GM19240 (cell line): ENCODE results near the gene KIF5C.

Experiments
- DNase-seq: peaks from one replicate; pipeline ENCODE4 v3.0.0; 2011; ENCODE audit warnings: low spot score; ENCODE audit not compliant: insufficient read length

The KIF5C gene

GRCh38 chr2:149039213-149039724 lies 164.2 kb downstream of the KIF5C start:
- no peak for DNase-seq

DNA sequence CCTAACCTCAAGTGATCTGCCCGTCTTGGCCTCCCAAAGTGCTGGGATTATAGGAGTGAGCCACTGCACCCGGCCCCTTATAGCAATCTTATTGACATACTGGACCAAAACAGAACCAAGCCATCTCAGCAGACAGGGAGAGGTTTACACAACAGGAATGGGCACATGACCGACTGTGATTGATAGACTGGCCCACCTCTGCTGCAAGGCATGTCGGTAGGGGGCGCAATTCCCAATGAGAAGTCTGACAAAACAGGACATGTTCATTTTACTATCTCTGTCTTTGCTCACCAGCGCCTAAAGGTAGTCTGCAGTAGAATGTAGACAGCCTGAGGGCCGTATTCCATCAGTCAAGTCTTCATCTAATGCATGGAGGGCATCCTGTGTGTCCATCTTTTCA lies 165.4 kb downstream of the KIF5C start:
- DNase-seq = peak; percentile 44

DNA sequence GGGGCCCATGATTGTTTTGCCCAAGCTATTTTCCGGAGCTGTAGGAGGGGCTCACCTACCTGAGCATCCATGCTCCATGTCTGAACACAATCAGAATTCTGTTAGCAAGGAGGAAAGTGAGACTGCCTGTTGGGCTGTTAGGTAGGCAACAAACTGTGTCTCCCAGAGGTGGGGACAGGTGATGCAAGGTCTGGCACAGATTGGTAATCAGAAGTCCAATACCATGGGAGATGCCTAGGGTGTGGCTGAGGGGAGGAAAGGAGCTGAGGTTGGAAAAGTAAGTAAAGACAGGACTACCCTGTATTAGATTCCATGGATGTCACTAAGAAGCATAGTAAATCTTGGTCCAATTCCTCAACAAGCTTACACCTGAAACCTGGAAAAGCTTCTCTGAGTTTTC lies 166.5 kb downstream of the KIF5C start:
- no peak for DNase-seq

DNA sequence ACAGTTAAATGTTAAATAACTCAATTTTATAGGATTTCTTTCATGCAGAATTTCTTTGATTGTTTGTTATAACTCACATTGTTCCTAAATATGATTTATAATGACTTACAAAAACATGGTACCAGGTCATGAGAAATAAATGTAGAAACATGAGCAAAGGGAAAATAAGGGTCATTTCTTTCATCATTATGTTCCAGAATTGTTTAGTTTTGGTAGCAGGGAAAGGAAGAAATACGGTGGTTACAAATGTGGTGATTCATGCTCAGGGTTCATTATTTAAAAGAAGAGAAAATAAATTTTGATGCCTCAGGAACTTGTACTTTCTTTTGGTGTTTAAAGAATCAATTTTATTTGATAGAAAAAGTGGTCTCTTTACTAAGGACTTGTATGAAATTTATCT lies 167.9 kb downstream of the KIF5C start:
- no peak for DNase-seq

DNA sequence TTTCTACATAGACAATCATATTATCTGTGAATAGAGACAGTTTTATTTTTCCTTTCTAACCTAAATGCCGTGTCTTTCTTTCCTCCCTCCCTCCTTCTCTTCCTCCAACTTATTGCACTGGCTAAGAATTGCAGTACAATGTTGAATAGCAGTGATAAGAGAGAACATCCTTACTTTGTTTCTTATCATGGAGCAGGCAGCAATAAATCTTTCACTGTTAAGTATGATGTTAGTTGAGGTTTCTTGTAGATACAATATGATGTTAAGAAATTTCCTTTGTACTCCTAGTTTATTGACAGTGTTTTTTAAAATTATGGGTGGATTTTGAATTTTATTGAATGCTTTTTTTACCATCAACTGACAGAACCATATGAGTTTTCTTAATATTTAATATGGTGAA lies 169.5 kb downstream of the KIF5C start:
- no peak for DNase-seq

DNA sequence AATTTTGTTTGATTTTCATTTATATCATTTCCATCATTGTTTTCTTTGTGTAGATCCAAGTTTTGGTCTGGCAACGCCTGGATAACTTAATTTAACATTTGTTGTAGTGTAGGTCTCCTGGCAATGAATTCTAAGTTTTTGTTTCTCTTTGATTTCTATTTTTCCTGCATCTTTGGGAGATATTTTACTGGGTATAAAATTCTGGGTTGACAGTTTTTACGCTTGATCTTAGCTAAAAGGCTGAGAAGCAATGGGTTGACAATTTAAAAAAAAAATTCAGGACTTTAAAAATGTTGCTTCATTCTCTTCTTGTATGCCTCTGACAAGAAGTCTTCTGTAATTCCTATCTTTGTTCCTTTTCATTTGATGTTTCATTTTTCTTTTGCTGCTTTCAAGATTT lies 172.1 kb downstream of the KIF5C start:
- DNase-seq = no peak

DNA sequence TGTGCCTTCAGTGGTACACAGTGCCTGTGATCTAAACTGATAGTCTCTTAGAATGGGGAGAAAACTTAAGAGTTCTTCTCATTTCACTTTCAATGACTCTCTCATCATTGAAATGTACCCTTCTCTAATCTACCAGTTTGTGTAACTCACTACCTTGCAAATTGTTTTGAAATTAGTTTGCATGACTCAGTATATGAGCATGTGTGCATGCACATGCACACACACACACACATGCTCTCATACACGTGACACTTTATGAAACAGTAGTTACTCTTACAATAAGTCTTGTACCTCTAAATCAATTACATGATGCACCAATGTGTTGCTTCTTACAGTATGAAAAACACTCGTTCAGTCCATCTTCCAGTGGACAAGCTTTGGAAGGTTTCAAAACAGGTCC lies 174.1 kb downstream of the KIF5C start:
- DNase-seq = no peak

DNA sequence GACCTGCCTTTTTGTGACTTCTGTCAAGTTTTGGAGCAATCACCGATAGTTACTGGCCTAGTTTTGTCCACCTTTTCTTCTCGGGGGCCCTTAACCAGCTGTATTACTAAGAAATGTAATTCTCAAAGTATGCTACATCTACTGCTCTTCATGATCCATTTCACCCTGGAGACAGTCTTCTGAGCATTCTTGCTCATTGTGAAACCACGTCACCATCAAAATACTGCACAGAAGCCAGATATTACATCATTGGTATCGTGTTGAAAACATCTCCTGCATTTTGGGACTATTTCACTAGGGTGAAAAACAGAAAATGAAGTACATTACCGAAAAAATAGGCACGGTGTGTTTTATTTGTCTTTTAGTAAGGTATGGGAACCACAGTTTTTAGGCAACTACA lies 175.2 kb downstream of the KIF5C start:
- DNase-seq = no peak

- no peak for DNase-seq
Measured at GRCh38 chr2:149055751-149056150, 180.7 kb downstream of the KIF5C start.

GRCh38 chr2:149056541-149057255 lies 181.7 kb downstream of the KIF5C start:
- DNase-seq = no peak

GRCh38 chr2:149057401-149057800 lies 182.4 kb downstream of the KIF5C start:
- no peak for DNase-seq

DNA sequence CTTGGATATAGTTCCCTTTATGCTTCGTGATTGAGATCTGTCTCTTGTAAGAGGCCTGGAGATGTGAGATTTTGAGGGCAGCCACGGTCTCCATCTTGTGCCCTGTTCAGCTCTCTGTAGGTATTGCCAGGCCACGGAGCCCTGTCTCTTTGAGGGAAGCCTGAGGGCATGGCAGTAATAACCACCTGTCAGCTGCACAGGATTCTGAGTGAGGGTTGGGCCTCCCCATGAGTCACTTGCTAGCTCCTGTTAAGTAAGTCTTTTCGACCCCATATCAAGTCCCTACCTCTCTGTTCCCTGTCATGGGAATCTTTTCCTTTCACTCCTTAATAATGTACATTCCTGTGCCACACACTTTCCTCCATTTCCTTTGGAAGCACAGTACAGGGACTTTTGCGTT lies 183.9 kb downstream of the KIF5C start:
- DNase-seq = no peak

GRCh38 chr2:149059822-149060221 lies 184.8 kb downstream of the KIF5C start:
- no peak for DNase-seq

GRCh38 chr2:149061133-149061745 lies 186.2 kb downstream of the KIF5C start:
- no peak for DNase-seq

- no peak for DNase-seq
Measured at GRCh38 chr2:149062531-149062930, 187.5 kb downstream of the KIF5C start.

DNA sequence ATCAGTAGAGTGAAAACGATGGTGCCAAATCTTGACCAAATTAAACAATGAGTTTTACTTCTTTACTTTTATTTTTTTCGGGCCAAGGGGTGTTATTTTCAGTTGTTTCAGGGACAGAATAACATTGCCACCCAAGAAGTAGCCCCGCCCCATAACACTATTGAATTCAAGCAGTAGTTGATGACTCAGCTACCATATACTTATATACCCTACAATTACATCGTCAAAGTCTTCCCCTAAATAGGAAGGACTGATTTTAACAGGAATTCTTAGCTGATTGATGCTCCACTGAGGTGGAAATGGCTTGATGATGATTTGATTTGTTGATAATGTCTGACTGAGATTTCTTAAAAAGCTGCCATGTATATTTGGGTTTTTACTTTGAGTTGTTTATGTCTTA lies 188.2 kb downstream of the KIF5C start:
- DNase-seq = no peak

DNA sequence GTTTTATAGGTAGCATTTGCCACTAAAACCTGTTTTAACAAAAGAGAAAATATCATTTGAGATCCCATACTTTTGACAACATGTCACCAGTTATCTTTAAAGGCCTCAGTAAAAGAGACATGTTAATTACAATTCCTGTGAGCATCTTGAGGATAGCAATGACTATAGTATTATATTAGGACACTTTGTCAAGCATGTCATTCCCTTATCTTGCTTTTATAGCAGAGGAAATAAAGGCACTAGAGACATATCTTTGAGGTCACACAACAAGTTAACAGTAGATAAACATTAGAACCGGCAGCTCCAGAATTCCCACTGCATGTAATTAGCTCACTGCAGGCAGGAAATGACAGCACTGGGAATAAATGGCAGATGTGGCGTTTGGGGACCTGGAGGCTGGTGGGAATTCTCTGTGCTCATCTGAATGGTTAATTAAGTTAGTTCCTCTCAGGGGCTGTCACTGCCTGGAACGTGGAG lies 189.4 kb downstream of the KIF5C start:
- DNase-seq = no peak

DNA sequence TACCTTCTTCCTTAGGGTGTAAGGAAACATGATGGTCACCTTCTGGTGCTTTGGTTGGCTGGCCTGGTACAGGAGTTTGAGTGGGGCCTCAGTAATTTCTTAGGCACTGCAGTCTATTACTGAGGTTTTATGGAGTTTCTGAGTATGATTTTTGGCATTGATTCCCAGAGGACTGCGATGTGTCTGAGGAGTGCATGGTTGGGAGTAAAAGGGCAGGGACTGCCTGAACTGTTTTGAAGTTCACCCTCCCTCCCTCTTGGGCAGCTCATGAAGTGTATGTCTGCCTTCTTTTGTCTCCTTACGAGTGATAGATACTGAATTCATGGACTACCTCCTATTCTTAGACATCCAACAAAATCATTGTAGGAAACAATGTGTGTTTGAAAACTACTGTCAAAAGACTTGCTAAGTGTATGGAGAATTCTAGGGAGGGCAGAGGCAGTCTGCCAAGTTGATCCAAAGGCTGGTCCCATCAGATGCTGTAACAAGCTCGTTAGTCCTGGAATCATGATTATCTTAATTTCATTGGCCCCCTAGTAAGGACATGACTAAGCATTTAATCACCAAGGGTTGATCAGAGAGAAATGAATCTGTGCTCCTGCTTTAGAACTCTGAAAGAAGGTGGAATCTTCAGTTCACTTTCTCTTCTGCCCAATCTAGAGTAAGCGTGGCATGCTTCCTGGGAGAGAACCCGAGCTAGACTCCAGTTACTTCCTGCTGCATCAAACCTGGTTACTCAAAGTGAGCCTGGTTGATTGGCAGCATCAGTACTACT lies 190.0 kb downstream of the KIF5C start:
- DNase-seq = no peak

DNA sequence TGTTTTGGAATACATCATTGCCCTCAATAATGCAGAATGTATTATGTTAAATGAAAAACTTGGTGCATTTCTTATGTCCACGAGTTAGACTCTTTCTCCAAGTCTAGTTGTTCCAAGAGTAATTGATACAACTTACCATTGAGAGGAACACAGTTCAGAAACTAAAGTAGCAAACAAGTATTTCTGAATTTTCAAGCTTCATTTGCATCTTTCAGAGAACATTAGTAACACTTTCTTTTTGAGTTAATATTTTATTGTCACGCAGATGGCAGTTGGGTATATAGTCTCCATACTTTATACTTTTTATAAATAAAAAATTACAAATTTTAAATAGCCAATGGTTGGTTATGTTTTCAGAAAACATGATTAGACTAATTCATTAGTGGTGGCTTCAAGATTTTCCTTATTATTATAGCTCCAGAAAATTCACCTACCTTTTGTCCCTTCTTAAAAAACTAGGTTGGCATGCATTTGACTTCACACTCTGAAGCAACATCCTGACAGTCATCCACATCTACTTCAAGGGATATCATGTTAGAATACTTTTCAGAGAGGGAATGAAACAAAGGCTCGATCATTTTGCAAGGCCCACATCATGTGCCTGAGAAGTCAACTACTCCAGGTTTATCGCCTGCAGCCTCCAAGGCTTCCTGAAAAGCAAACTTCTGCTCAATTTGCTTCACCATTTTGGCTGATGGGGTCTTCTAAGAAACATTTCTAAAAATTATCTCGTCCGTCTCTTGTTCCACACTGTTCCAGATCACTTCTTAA lies 193.4 kb downstream of the KIF5C start:
- no peak for DNase-seq

GRCh38 chr2:149068996-149069888 lies 194.2 kb downstream of the KIF5C start:
- DNase-seq = no peak
